ENCODE data around the gene SLC22A1. TPM values are rescaled to one million over a fixed set of nuclear protein-coding genes. Genes with fewer than 3 reads are reported as not detected.
"Not testable (repeated sequence)": the region's sequence is repeated elsewhere in the genome, so short reads cannot be mapped to it uniquely, and the experiment has no call there.

The SLC22A1 gene
- 0.19 and 0.31 TPM in 2 replicates for total RNA-seq
- 0.77 TPM for polyA plus RNA-seq (2012)

- no peak for DNase-seq (ENCODE audit: low read depth)
These were observed at the start of gene SLC22A1 for GRCh38 chr6:160121558-160121957. SLC22A1 (plus strand) TSS chr6:160121815; CDS start chr6:160121936, 121 bp downstream.

- no peak for DNase-seq (ENCODE audit: low read depth)
These were observed 48.3 kb upstream of the SLC22A1 start for GRCh38 chr6:160073272-160073671.

- DNase-seq (ENCODE audit: low read depth): no peak
These were observed 45.6 kb upstream of the SLC22A1 start for GRCh38 chr6:160076009-160076408.

- no peak for DNase-seq (ENCODE audit: low read depth)
These were observed 44.6 kb upstream of the SLC22A1 start for GRCh38 chr6:160077024-160077423.

- no peak for DNase-seq (ENCODE audit: low read depth)
These were observed 44.1 kb upstream of the SLC22A1 start for GRCh38 chr6:160077526-160077925.

GRCh38 chr6:160078883-160079685 lies 42.5 kb upstream of the SLC22A1 start:
- DNase-seq (ENCODE audit: low read depth): no peak

- no peak for DNase-seq (ENCODE audit: low read depth)
These were observed 42.0 kb upstream of the SLC22A1 start for GRCh38 chr6:160079686-160080043.

GRCh38 chr6:160080097-160080496 lies 41.5 kb upstream of the SLC22A1 start:
- no peak for DNase-seq (ENCODE audit: low read depth)

- DNase-seq (ENCODE audit: low read depth): no peak
These were observed 40.2 kb upstream of the SLC22A1 start for GRCh38 chr6:160081398-160081797.

GRCh38 chr6:160082627-160083026 lies 39.0 kb upstream of the SLC22A1 start:
- no peak for DNase-seq (ENCODE audit: low read depth)

- DNase-seq (ENCODE audit: low read depth): no peak
These were observed 37.3 kb upstream of the SLC22A1 start for GRCh38 chr6:160084198-160084776.

- DNase-seq (ENCODE audit: low read depth): no peak
These were observed 36.4 kb upstream of the SLC22A1 start for GRCh38 chr6:160085226-160085625.

- no peak for DNase-seq (ENCODE audit: low read depth)
These were observed 35.7 kb upstream of the SLC22A1 start for GRCh38 chr6:160085713-160086505.

GRCh38 chr6:160086754-160087153 lies 34.9 kb upstream of the SLC22A1 start:
- DNase-seq (ENCODE audit: low read depth): no peak

- DNase-seq (ENCODE audit: low read depth): peak; percentile 80
These were observed 33.4 kb upstream of the SLC22A1 start for GRCh38 chr6:160088069-160088783.

GRCh38 chr6:160088784-160089533 lies 32.7 kb upstream of the SLC22A1 start:
- DNase-seq (ENCODE audit: low read depth): peak; percentile 51

GRCh38 chr6:160089534-160089897 lies 32.1 kb upstream of the SLC22A1 start:
- DNase-seq (ENCODE audit: low read depth): no peak

- peak; percentile 22 for DNase-seq (ENCODE audit: low read depth)
These were observed 31.0 kb upstream of the SLC22A1 start for GRCh38 chr6:160090442-160091239.

GRCh38 chr6:160092176-160092575 lies 29.4 kb upstream of the SLC22A1 start:
- not testable (repeated sequence) for DNase-seq (ENCODE audit: low read depth)

- DNase-seq (ENCODE audit: low read depth): no peak
These were observed 29.0 kb upstream of the SLC22A1 start for GRCh38 chr6:160092602-160093001.
